LoVo (cell line): ENCODE measurements around the gene MAP1LC3A.

Experiments
- DNase-seq: peaks from one replicate; pipeline ENCODE4 v3.0.0-alpha.2; 2016; ENCODE audit warnings: low spot score

The MAP1LC3A gene

DNA sequence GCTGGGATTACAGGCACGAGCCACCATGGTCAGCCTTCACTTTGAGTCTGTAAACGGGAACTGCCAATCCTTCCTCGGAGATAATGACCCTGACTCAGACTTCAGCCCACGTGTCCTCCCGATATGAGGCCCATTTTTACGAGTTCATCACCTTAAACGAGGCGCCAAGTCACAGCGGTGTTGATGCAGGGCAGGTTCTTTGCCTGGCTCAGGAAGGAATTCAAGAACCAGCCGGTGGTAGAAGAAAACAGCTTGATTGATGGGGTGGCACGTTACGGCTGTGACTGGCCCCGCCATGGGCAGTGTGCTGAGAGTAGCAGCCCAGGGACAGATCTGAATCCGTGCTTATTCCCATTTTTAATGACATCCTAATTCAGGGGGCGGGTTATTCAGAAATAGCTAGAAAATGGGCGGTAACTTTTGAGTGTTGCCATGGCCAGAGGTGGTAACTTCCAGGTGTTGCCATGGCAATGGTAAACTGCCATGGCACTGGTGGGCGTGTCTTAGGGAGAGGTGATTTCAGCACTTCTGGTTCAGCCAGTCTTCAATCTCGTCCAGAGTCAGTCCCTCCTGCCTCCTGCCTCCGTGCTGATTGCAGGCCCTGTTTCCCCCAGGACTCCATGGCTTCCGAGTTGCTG, 9.1 kb upstream of the MAP1LC3A start:
- DNase-seq, result no peak

- DNase-seq, result no peak
Observed at GRCh38 chr20:34549929-34550305, 8.6 kb upstream of the MAP1LC3A start.

- DNase-seq, result no peak
Observed at GRCh38 chr20:34552569-34552968, 5.9 kb upstream of the MAP1LC3A start.

DNA sequence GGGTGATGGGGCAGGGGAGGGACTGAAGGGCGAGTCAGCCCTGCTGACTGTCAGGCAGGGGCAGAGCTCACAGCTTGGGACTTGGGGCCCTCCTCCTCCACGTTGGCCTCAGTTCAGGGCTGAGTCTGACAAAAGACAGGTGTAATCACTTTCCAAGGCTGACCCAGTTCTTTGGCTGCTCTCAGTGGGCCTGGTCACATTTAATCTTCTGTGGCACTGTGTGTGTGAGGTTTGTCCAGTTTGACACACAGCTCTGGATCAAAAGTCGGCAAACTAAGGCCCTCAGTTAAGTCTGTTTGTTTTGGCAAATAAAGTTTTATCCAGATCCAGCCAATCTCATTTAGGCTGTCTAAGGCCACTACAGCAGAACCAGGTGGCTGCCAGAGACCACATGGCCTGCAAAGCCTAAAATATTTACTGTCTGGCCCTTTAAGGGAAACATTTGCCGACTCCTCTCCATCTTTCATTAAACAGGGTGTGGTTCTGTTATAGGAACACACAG, 5.1 kb upstream of the MAP1LC3A start:
- DNase-seq, result no peak

GRCh38 chr20:34557936-34558319, 590 bp upstream of the MAP1LC3A start:
- no peak for DNase-seq

DNA sequence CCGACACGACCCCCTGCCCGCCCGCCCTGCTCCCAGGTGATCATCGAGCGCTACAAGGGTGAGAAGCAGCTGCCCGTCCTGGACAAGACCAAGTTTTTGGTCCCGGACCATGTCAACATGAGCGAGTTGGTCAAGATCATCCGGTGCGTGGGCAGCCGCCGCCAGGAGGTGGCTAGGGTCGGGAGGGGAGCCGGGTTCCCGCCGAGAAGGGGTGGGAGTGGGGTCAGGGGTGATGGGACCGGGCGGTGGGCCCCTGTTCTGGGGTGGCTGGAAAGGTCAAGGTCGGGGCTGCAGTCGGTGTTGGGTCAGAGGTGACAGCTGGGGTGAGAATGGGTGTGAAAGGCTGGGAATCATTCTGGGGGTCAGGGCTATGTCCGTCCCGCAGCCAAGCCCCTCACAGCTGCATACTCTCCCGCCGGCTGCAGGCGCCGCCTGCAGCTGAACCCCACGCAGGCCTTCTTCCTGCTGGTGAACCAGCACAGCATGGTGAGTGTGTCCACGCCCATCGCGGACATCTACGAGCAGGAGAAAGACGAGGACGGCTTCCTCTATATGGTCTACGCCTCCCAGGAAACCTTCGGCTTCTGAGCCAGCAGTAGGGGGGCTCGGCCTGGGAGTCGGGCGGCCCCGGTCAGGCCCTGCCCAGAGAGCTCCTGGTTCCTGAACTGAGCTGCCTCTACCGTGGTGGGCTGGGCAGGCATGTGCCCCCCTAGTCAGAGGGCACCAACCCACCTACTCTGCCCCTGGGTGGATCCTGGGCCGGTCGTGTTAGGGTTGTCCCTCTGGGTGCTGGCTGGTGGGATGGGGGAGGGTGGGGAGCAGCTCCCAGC, 1.0 kb downstream of the MAP1LC3A start:
- DNase-seq, result no peak

DNA sequence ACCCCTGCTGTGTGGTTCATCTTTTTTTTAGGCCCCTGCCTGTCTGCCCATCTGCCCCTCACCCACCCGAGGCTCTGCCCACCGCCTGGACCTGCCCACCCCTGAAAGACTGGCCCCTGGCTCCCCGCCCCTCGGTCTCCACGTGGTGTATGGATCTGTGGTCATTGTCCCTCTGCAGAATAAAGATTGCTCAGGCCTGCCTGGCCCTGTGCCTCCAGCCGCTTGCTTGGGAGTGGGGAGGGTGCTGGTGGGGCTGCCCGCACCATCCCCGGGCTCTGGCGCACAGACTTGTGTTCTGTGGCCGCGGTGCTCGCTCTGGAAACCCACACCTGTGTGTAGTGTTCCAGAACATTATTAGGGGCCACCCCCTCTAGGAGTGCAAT, 1.6 kb downstream of the MAP1LC3A start:
- no peak for DNase-seq

DNA sequence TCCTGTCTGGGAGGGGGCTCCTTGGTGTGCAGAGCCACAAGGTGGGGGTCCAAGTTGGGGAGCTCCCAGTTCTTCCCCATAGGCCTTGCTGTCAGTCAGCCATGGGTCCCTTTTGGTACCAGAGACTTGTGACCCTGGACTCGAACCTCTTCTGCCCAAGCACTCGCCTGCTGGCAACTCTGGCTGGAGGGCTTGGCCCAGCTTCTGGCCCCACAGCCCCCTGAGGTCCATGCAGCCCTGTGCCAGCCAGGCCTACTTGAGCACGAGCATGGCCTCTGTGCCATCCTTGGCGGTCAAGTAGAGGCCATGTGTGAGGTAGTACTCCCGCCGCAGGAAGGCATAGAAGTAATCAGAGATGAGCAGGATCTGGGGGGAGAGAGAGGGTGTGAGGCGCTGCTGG, 2.1 kb downstream of the MAP1LC3A start:
- no peak for DNase-seq

DNA sequence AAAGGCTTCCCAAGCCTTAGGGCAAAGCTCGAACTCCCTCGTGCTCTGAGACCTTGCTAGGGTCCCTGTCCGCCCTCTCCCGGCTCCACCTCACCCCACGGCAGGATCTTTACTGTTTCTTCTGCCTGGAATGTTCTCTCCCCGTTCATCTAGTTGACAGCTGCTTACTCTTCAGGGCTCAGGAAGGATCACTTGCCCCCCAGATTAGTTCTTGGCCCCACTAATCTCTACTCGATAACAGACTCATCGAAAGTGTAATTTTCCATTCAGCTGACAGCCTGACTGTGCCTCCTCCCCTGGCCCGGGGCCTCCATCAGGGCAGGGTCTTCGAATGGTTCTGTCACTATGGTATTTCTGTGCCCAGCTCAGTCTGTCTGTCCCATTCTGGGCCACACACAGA, 3.1 kb downstream of the MAP1LC3A start:
- no peak for DNase-seq

GRCh38 chr20:34562641-34563040, 4.1 kb downstream of the MAP1LC3A start:
- DNase-seq, result no peak

- DNase-seq, result no peak
Observed at GRCh38 chr20:34564833-34565232, 6.3 kb downstream of the MAP1LC3A start.

DNA sequence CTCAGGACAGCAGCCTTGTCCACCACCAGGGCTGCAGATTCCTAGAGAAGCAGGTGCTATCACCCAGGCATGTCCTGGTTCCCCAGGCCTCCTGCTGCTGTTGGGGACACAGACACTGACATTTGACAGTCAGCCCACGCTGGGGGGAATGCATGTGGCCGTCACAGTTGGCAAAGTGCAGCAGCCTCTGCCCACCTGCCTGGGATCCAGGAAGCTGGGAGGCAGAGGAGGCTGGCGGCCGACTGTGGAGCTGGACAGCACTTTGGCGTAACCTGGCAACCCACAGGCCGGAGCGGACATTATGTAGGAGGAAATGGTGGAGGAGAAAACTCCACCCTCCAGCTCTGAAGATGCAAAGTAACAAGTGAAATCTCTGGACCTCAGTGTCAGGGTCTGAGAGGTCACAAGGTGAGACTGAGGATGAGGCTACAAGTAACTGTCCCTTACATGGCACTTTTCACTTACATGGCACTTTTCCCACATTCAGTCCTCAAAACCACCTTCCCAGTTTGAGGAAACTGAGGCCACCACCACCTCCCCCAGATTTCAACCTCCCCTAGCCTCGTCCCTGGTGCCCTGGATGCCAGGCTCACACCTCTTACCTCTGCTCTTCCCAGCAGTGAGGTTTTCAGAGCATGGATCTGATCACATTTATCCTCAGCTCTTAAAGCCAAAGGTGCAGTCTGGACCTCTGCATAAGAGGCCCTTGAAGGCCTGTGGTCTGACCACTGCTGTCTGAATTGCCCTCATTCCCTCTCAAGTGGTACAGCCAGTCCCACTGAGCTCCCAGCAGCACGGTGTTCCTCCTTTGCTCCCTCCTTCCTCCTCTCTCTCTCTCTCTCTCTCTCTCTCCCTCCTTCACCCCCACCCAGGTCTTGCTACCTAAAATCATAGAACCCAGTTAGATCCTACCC, 8.7 kb downstream of the MAP1LC3A start:
- DNase-seq, result no peak

DNA sequence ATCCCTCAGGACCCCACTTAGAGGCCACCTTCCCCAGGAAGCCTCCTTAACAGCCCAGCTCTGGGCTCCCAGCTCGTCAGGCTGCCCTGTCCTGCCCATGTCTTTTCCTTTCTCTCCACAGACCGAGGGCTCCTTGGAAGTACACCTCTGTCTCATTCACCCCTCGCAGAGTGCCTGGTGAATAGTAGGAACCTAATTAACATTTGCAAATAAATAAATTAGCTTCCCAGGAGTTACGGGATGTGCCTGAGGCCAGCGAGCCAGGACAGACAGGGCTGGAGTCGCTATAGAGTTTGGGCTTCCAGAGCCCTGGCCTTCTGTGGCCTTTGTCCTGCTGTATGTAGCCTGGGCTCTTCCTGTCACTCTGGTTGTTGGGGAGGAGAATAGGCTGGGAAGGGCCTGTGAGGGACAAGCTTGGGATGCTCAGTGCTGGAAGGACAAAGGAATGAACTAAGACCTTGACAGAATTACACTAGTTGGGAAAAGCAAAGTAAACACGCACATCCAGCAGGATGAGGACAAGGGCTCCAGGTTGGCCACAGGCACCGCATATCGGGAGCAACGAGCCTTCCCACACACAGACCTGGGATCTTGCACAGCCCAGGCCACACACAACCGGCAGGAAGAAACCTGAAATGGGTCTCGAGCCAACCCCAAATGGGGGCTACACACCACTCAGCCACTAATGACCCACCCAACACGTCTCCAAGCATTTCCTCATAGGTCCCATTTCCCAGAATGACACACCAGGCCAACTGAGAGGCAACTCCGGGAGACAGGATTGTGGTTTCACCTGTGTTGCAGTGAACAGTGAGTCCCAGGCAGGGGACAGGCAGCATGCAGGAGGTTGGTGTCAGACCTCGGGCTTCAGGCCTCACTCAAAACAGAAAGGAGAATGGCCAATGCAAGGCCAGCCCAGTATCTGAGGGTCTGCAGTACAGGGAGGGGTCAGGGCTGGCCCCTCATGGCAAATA, 9.7 kb downstream of the MAP1LC3A start:
- DNase-seq, result no peak

DNA sequence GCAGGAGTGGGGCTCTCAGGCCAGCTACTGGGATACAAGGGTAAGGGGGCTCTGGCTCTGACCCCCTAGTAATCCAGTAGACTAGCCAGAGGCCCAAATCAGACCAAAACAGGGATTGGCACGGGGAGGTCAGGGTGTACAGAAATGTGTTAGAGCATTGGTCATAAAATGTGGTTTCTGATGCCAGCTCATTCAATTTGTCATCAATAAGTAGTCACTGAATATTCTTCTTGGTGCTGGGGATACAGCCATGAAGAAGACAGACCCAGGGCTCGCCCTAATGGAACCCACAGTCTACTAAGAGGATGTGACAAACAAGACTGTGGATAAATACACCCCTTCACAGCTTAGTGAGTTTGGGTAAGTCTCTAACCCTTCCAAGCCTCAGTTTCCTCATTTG, 11.1 kb downstream of the MAP1LC3A start:
- no peak for DNase-seq

DNA sequence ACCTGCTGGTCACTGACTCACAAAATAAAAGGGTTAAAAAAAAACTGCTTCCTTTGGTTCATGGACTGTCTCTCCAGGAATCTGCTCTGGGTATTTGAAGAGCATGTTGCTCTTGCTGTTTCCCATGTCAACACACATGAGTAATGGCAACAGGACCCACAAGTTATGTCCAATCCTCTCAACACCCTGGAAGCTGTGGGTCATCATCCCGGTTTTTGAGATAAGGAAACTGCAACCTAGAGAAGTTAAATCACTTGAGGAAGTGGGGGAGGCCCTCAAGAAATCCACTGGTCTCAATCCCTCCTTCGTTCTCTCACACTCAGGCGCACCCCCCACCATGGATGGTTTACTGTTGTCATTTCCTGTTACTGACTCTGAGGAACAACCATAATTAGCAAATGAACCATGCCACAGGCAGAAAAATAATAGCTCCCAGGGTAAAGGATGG, 12.4 kb downstream of the MAP1LC3A start:
- no peak for DNase-seq

DNA sequence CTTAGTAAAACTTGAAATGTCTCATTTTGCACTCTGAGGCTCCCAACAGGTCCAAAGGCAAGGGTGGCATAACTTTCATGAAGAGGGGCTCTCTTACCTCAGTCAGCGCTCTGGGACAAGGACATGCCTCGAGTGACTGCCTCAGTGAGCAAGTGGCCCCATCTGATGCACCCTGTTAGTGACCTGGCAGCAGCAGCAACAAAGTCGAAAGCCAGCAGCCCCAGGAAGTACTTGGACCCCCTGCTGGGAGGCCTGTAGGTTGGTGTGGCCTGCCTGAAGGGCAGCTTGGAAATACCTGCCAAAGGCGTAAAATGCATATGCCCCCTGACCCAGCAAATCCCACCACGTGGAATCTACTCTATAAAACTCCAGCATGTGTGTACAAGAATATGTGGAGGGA, 13.2 kb downstream of the MAP1LC3A start:
- DNase-seq, result no peak

- DNase-seq, result no peak
Observed at GRCh38 chr20:34573541-34574300, 15.2 kb downstream of the MAP1LC3A start.

DNA sequence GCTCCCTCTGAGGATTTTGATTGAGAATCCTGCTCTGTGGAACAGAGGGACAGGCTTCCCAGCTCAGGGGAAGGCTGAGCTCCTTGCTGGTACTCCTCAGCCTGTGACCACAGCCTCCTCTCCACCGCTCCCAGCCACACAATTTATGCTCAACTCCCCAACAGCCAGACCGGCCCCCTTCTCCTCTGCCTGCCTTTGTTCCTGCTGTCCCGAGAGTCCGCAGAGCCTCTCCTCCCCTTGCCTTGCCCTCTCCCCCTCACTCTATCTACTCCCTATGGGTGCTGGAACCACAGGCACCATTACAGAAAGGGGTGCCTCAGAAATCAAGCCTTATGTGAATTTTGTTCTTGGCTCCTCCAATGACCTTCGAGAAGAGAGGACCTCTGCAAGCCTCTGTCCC, 15.9 kb downstream of the MAP1LC3A start:
- no peak for DNase-seq

- no peak for DNase-seq
Observed at GRCh38 chr20:34574861-34575260, 16.3 kb downstream of the MAP1LC3A start.

GRCh38 chr20:34575271-34575670, 16.8 kb downstream of the MAP1LC3A start:
- no peak for DNase-seq

GRCh38 chr20:34575756-34576155, 17.2 kb downstream of the MAP1LC3A start:
- DNase-seq, result no peak
